H1 (cell line): ENCODE measurements around the gene LHFPL2. TPM values are rescaled to one million over a fixed set of nuclear protein-coding genes. Genes with fewer than 3 reads are reported as not detected.

Experiments
- CTCF ChIA-PET: fragments of 300-600 bp; sonication (Branson Sonifier 250); formaldehyde crosslinking; loops from one replicate; lab custom pipeline; 2021; ENCODE audit not compliant: partially characterized antibody; lab: Charles Lee
- POLR2A ChIA-PET: fragments of 300-600 bp; sonication (Branson Sonifier 250); formaldehyde crosslinking; loops from one replicate; lab custom pipeline; 2021; ENCODE audit warnings: inconsistent platforms; ENCODE audit not compliant: partially characterized antibody; lab: Charles Lee
- DNase-seq, 2 experiments: peaks; one replicate each; pipeline versions ENCODE4 v3.0.0 to v3.0.0-alpha.2; 2010 to 2022; ENCODE audit warnings: low spot score in 2 of 2, low read depth in 1 of 2, mixed read lengths in 1 of 2
- FAIRE-seq: peaks from 2 replicates; lab custom pipeline; 2011; peaks lifted over from hg19 to GRCh38; lab: Jason Lieb, UNC
- H2AFZ ChIP-seq: 2 replicates; pipeline ENCODE4 v1.8.1; 2012; ENCODE audit warnings: low read length, inconsistent platforms
- H2AK5ac ChIP-seq: 2 replicates; pipeline ENCODE4 v1.6.1; 2013; ENCODE audit warnings: low read depth, low read length
- H2BK120ac ChIP-seq: replicated peaks from 2 replicates; pipeline ENCODE3; 2013; ENCODE audit warnings: low read depth, low read length, inconsistent platforms
- H2BK12ac ChIP-seq: 2 replicates; pipeline ENCODE4 v1.6.1; 2013; ENCODE audit warnings: low read depth, low read length
- H2BK15ac ChIP-seq: 2 replicates; pipeline ENCODE4 v1.6.1; 2013; ENCODE audit warnings: low read length
- H2BK20ac ChIP-seq: 2 replicates; pipeline ENCODE4 v1.6.1; 2013; ENCODE audit warnings: low read length
- H2BK5ac ChIP-seq: 2 replicates; pipeline ENCODE4 v1.6.1; 2013; ENCODE audit warnings: low read depth, low read length
- H3K14ac ChIP-seq: 2 replicates; pipeline ENCODE4 v1.6.1; 2013; ENCODE audit warnings: inconsistent platforms; ENCODE audit not compliant: insufficient read length
- H3K18ac ChIP-seq: 2 replicates; pipeline ENCODE4 v1.6.1; 2013; ENCODE audit warnings: low read length; ENCODE audit errors: extremely low read depth
- H3K23ac ChIP-seq: 2 replicates; pipeline ENCODE4 v1.6.1; 2013; ENCODE audit warnings: inconsistent platforms; ENCODE audit not compliant: insufficient read length
- H3K23me2 ChIP-seq: 2 replicates; pipeline ENCODE4 v1.6.1; 2013; ENCODE audit warnings: low read depth, low read length
- H3K27ac ChIP-seq: 2 replicates; pipeline ENCODE4 v1.6.1; 2011; ENCODE audit warnings: low read depth, low read length, inconsistent platforms
- H3K27me3 ChIP-seq, 4 experiments: replicated peaks in 1 of 4; 1 replicate in 1 of 4; 2 replicates in 3 of 4; pipeline versions ENCODE4 v1.6.1 to v1.8.1; 2011 to 2013; ENCODE audit warnings: low read length in 3 of 4, mild to moderate bottlenecking in 3 of 4, inconsistent platforms in 2 of 4, mixed read lengths in 2 of 4, moderate library complexity in 1 of 4; ENCODE audit not compliant: control insufficient read depth in 3 of 4, insufficient read depth in 3 of 4; ENCODE audit errors: extremely low read depth in 1 of 4
- H3K36me3 ChIP-seq, 4 experiments: 2 replicates each; pipeline versions ENCODE4 v1.6.1 to v1.8.1; 2011 to 2013; ENCODE audit warnings: mild to moderate bottlenecking in 4 of 4, low read length in 3 of 4, moderate library complexity in 2 of 4, control low read depth in 1 of 4, inconsistent platforms in 1 of 4; ENCODE audit not compliant: insufficient read depth in 4 of 4, control insufficient read depth in 2 of 4
- H3K4ac ChIP-seq: replicated peaks from 2 replicates; pipeline ENCODE3; 2013; ENCODE audit warnings: low read length, low read depth, mixed read lengths, inconsistent platforms; ENCODE audit not compliant: insufficient read length
- H3K4me1 ChIP-seq, 4 experiments: replicated peaks in 1 of 4; 1 replicate in 1 of 4; 2 replicates in 3 of 4; pipeline versions ENCODE4 v1.6.1 to v1.8.1; 2011 to 2013; ENCODE audit warnings: low read length in 3 of 4, inconsistent platforms in 2 of 4, mixed read lengths in 1 of 4; ENCODE audit not compliant: insufficient read depth in 4 of 4, control insufficient read depth in 3 of 4
- H3K4me2 ChIP-seq, 2 experiments: 2 replicates each; pipeline versions ENCODE4 v1.6.1 to v1.8.1; 2011 to 2013; ENCODE audit warnings: low read depth in 2 of 2, low read length in 2 of 2, control low read depth in 1 of 2, inconsistent platforms in 1 of 2, mild to moderate bottlenecking in 1 of 2; ENCODE audit not compliant: insufficient read depth in 1 of 2
- H3K4me3 ChIP-seq, 4 experiments: fragments of 200-600, 300-600 bp in 1 of 4; sonication (generic), shearing (Covaris generic), sonication (Bioruptor Twin) in 1 of 4; 2 replicates each; pipeline versions ENCODE4 v1.5.1 to v1.8.1; 2011 to 2016; ENCODE audit warnings: low read length in 4 of 4, low read depth in 3 of 4, control low read depth in 2 of 4, inconsistent platforms in 2 of 4, mild to moderate bottlenecking in 2 of 4, mixed read lengths in 1 of 4, moderate library complexity in 1 of 4; ENCODE audit not compliant: insufficient read depth in 2 of 4; ENCODE audit errors: extremely low read depth in 1 of 4
- H3K56ac ChIP-seq: replicated peaks from 2 replicates; pipeline ENCODE3; 2013; ENCODE audit warnings: low read depth, mild to moderate bottlenecking, mixed read lengths, low read length, inconsistent platforms; ENCODE audit not compliant: insufficient read length
- H3K79me1 ChIP-seq: 2 replicates; pipeline ENCODE4 v1.6.1; 2013; ENCODE audit warnings: low read depth, low read length, control low read depth
- H3K79me2 ChIP-seq, 2 experiments: 2 replicates each; pipeline versions ENCODE4 v1.6.1 to v1.8.1; 2012 to 2013; ENCODE audit warnings: low read length in 2 of 2, mild to moderate bottlenecking in 2 of 2, inconsistent platforms in 1 of 2; ENCODE audit not compliant: insufficient read depth in 2 of 2, control insufficient read depth in 1 of 2
- H3K9ac ChIP-seq, 4 experiments: replicated peaks in 1 of 4; 1 replicate in 1 of 4; 2 replicates in 3 of 4; pipeline versions ENCODE4 v1.6.1 to v1.8.1; 2011 to 2013; ENCODE audit warnings: low read depth in 3 of 4, low read length in 3 of 4, control low read depth in 2 of 4, mild to moderate bottlenecking in 2 of 4, moderate library complexity in 2 of 4, inconsistent platforms in 1 of 4; ENCODE audit errors: extremely low read depth in 1 of 4
- H3K9me3 ChIP-seq, 2 experiments: 2 replicates each; pipeline versions ENCODE4 v1.6.1 to v1.8.1; 2012 to 2013; ENCODE audit warnings: mild to moderate bottlenecking in 2 of 2, moderate library complexity in 2 of 2, control low read depth in 1 of 2, inconsistent platforms in 1 of 2, low read depth in 1 of 2, low read length in 1 of 2, mixed read lengths in 1 of 2; ENCODE audit not compliant: insufficient read depth in 2 of 2
- H4K20me1 ChIP-seq, 2 experiments: replicated peaks in 1 of 2; 2 replicates each; pipeline versions ENCODE3 to v1.8.1; 2011 to 2013; ENCODE audit warnings: inconsistent platforms in 2 of 2, low read length in 2 of 2, mild to moderate bottlenecking in 1 of 2; ENCODE audit not compliant: insufficient read depth in 2 of 2, control insufficient read depth in 1 of 2
- H4K5ac ChIP-seq: 2 replicates; pipeline ENCODE4 v1.6.1; 2013; ENCODE audit warnings: low read length, low read depth, mixed read lengths, inconsistent platforms; ENCODE audit not compliant: insufficient read length
- H4K8ac ChIP-seq: 2 replicates; pipeline ENCODE4 v1.8.0; 2013; ENCODE audit warnings: mild to moderate bottlenecking, moderate library complexity, low read length, inconsistent platforms; ENCODE audit not compliant: insufficient read depth; ENCODE audit errors: extremely low read depth
- H4K91ac ChIP-seq: replicated peaks from 2 replicates; pipeline ENCODE3; 2013; ENCODE audit warnings: low read length, mixed read lengths, inconsistent platforms; ENCODE audit not compliant: insufficient read length
- EZH2 ChIP-seq: fragments of 200-600 bp; sonication (generic); IDR thresholded peaks from 2 replicates; pipeline ENCODE4 v1.7.1; 2012; ENCODE audit warnings: low read depth, mild to moderate bottlenecking, moderate library complexity, low read length, inconsistent platforms; ENCODE audit not compliant: severe bottlenecking
- WGBS, 2 experiments: shearing (Covaris generic) in 1 of 2; methylation state at CpG; one replicate each; pipeline versions ENCODE4 v1.1.6 to v1.1.7; 2013 to 2015; ENCODE audit warnings: low lambda C conversion rate in 2 of 2, mixed read lengths in 2 of 2, inconsistent platforms in 1 of 2, low coverage in 1 of 2, missing lambda C conversion rate in 1 of 2; ENCODE audit not compliant: insufficient replicate concordance in 2 of 2, insufficient coverage in 1 of 2, insufficient read length in 1 of 2; ENCODE audit errors: extremely low coverage in 1 of 2, missing lambda C conversion rate in 1 of 2; 5-methylcytosine and 5-hydroxymethylcytosine counted together
- polyA plus RNA-seq, 7 experiments: library from polyadenylated mRNA; depleted of rRNA in 3 of 7; stranded (reverse) in 5 of 7; unstranded in 2 of 7; fragments of >200 nt in 5 of 7; fragments of 200-250 nt in 2 of 7; gene quantifications; 1 replicate in 5 of 7; 2 replicates in 1 of 7; 4 replicates in 1 of 7; pipeline versions ENCODE4 v1.2.1 to v1.2.3, GENCODE V29; 2011 to 2013; ENCODE audit warnings: missing spikeins in 2 of 7, mixed read lengths in 2 of 7
- total RNA-seq: library from RNA; stranded (reverse); fragmentation: NEBNext Ultra II Directional; extraction: Animal tissue kit (Norgen Biotek cat#: 25700); gene quantifications from 2 replicates; pipeline ENCODE4 v1.2.1, GENCODE V29; 2021

The LHFPL2 gene
- total and polyA plus RNA-seq, 2 of the 8 experiments (the other 6 are each of a cell fraction or from before 2014, with no cell fraction given) = 9.6 to 43.0 TPM

DNA sequence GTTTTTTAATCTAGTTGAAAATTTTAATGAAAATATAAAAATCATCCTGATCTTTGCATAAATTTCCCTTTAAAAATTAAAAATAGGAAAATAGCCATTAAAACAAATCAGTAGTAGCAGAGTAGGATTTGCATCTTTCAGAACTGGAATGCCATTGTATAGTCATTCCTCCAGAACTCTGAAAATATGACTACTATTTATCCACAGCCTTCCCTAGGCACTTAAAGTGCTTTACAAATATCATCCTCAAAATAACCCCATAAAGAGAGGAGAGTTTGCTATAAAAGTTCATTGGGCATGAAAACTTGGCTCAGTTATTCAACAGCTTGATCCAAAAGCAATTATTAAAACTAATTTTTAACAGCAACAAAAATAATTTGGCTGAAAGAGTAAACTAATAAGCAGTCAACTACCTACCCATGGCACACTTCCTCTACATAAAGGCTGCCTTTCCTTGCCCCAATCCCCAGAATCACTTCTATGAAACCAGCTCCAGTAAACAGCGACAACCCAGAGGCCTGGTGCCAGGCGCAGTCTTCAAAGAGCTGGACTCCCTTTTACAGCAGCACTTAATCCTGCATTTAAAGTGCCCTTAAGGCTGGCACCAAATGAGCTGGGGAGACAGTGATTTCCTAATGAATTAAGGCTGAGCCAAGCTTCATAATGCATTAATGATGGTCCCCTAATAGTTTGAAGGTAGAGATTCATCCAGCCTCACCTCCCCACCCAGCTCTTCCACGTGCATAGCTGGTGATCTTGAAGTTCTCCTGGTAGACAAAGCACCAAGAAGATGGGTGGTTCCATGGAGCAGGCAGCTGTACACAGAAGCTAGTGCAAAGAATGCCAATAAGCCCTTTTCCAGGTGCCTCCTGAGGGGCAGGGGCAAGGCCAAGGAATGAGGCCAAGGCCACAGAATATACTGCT is 36.1 kb downstream of the LHFPL2 start:
- no peaks in the 10 kb centered on the region for H3K27me3 ChIP-seq
- no peak overlapping the region for H4K91ac ChIP-seq
- 0 out of 2 replicates have a peak overlapping the region, but pooled peaks have one; percentile 13 for H3K18ac ChIP-seq
- DNase-seq = no peak
- CTCF ChIA-PET = interaction anchor here (0.8 to 2.7 kb wide), 8 partner anchors 15 to 411 kb away, joined by 3 to 6 read pairs (median 4); no protein-coding TSS in a partner anchor
- H2BK20ac ChIP-seq = no peak overlapping the region
- H3K14ac ChIP-seq = no peak overlapping the region
- H2BK12ac ChIP-seq = no peak overlapping the region
- H3K36me3 ChIP-seq = no peaks in the 10 kb centered on the region; a peak in 2 of 8 replicates
- H3K79me2 ChIP-seq = peaks cover 5 to 55% of the 10 kb centered on the region in 2 experiments
- no peak for FAIRE-seq
- peak overlapping the region; percentile 83; the same call in 1 of the 2 replicates for H2BK15ac ChIP-seq
- H3K23me2 ChIP-seq = no peaks in the 10 kb centered on the region
- POLR2A ChIA-PET = no interaction called here
- H2BK120ac ChIP-seq = no peak overlapping the region
- peaks cover 0 to 7% of the 10 kb centered on the region in 2 experiments for H4K20me1 ChIP-seq
- H3K4me2 ChIP-seq = no peak overlapping the region
- H3K79me1 ChIP-seq = peaks cover 7% of the 10 kb centered on the region
- no peak overlapping the region for H2AK5ac ChIP-seq
- no peak overlapping the region for H3K56ac ChIP-seq
- no peak overlapping the region for H3K4ac ChIP-seq
- no peak overlapping the region for H3K23ac ChIP-seq
- TF ChIP-seq EZH2 = no peak
- H3K9ac ChIP-seq = no peak overlapping the region
- no peak overlapping the region for H2AFZ ChIP-seq
- H3K27ac ChIP-seq = no peak overlapping the region
- H4K5ac ChIP-seq = no peak overlapping the region
- H4K8ac ChIP-seq = no peak overlapping the region
- no peak overlapping the region for H3K4me3 ChIP-seq
- no peak overlapping the region for H2BK5ac ChIP-seq
- H3K4me1 ChIP-seq = peaks cover 8 to 24% (median 9%) of the 10 kb centered on the region in 4 experiments
- WGBS, 2 experiments = 85% methylated on average over 3 of the region's 3 CpGs; no CpG with 5 or more reads in 1 of the 2 experiments
- no peaks in the 10 kb centered on the region for H3K9me3 ChIP-seq
